Measurements from ENCODE around the gene TEX14. TPM values are rescaled to one million over a fixed set of nuclear protein-coding genes. Genes with fewer than 3 reads are reported as not detected.

The TEX14 gene
- total RNA-seq, 1 donor from 2014 or later = not detected

DNA sequence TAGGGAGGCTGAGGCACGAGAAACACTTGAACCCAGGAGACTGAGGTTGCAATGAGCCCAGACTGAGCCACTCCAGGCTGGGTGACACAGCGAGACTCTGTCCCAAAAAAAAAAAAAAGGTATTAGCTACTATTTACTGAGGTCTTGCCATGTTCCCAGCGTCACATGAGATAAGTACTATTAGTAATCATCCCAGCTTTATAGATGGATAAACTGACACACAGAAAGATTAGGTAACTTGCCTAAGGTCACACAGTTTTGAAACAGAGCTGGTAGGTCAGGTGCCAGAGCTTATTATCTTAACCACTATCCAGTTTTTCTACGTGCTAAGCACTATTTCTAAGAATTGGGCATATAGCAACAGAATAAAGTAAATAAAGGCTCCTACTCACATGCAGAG lies 51.6 kb downstream of the TEX14 start:
- H3K4me3 ChIP-seq = no peak overlapping the region

GRCh38 chr17:58639681-58640080 lies 52.2 kb downstream of the TEX14 start:
- Histone ChIP-seq H3K27me3 (no peaks in the 10 kb centered on the region), H3K36me3 (no peaks in the 10 kb centered on the region), H3K9me3 (no peaks in the 10 kb centered on the region), H3K4me1 (no peaks in the 10 kb centered on the region), H3K4me3 (no peak overlapping the region), H3K27ac (no peak overlapping the region)
- no peak for TF ChIP-seq CTCF (IDR thresholded peaks at IDR 0.05)
- DNase-seq (ENCODE audit: low spot score in 2 of 2) = no peak
- intact Hi-C loops (cut with DNase I) = no loop called here

More for the DNA sequence above, 51.6 kb downstream of the TEX14 start:
- H3K27me3 ChIP-seq = no peaks in the 10 kb centered on the region
- no peaks in the 10 kb centered on the region for H3K36me3 ChIP-seq
- H3K9me3 ChIP-seq = no peaks in the 10 kb centered on the region
- intact Hi-C loops (cut with DNase I) = no loop called here
- no peak for DNase-seq (ENCODE audit: low spot score in 2 of 2)
- H3K4me1 ChIP-seq = no peaks in the 10 kb centered on the region
- H3K27ac ChIP-seq = no peak overlapping the region
- no peak for TF ChIP-seq CTCF (IDR thresholded peaks at IDR 0.05)

GRCh38 chr17:58637011-58637570 lies 54.8 kb downstream of the TEX14 start:
- H3K4me1 ChIP-seq = no peaks in the 10 kb centered on the region
- no peak for TF ChIP-seq CTCF (IDR thresholded peaks at IDR 0.05)
- H3K4me3 ChIP-seq = no peak overlapping the region
- H3K27ac ChIP-seq = no peak overlapping the region
- H3K27me3 ChIP-seq = no peaks in the 10 kb centered on the region
- no peaks in the 10 kb centered on the region for H3K36me3 ChIP-seq
- intact Hi-C loops (cut with DNase I) = no loop called here
- H3K9me3 ChIP-seq = no peaks in the 10 kb centered on the region
- no peak for DNase-seq (ENCODE audit: low spot score in 2 of 2)

GRCh38 chr17:58632324-58633314 lies 59.2 kb downstream of the TEX14 start:
- TF ChIP-seq CTCF (IDR thresholded peaks at IDR 0.05) = no peak
- Histone ChIP-seq H3K36me3 (no peaks in the 10 kb centered on the region), H3K4me1 (no peaks in the 10 kb centered on the region), H3K4me3 (peak overlapping the region; percentile 40 to 57), H3K9me3 (no peaks in the 10 kb centered on the region), H3K27ac (peak overlapping the region; percentile 80 to 85), H3K27me3 (no peaks in the 10 kb centered on the region)
- no peak for DNase-seq (ENCODE audit: low spot score in 2 of 2)
- intact Hi-C loops (cut with DNase I) = loop anchor here (1.0 to 5.0 kb wide), 3 partner anchors 27 to 100 kb away; partner anchors contain the start of genes RAD51C and TEX14

DNA sequence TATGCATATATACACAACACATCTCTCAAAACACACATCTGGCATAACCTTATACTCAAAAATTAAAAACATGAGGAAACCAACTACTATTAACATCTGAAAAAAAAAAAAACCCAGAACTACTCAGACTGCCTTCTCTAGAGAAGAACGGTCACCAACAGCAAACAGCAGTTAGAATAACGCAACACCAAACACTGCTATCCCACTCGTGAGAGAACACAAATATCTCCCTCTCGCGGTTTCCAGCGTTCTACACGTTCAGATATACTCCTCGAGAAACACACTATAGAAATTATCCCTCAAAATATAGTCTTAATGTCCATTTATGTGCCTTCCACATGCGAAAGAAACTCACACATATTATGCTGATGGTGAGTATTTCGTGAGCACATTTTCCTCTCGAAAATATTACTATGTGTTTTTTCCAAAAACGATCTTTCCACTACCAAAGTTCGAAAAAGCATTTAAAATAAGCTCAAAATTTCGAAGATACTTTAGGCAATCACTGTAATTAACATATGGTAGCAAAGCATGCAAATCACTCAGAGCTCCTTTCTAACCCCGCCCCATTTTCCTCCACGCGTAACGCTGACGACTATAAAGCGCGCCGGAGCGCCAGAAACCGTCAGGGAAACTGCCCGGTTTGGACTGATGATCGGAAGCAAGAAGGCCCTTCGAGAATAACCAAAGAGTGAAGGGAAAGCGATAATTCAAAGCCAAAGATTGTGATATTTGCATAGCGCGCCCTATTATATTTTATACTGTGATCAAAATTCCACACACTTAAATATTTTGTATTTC lies 60.1 kb downstream of the TEX14 start:
- DNase-seq (ENCODE audit: low spot score in 2 of 2) = peak; percentile 71 to 97
- no peaks in the 10 kb centered on the region for H3K4me1 ChIP-seq
- H3K27me3 ChIP-seq = no peaks in the 10 kb centered on the region
- H3K27ac ChIP-seq = peak overlapping the region; percentile 80 to 85
- H3K9me3 ChIP-seq = no peaks in the 10 kb centered on the region
- intact Hi-C loops (cut with DNase I) = loop anchor here (1.0 to 5.0 kb wide), 5 partner anchors 28 to 413 kb away; partner anchors contain the start of genes MKS1, RAD51C and TEX14
- peak overlapping the region; percentile 40 to 57 for H3K4me3 ChIP-seq
- H3K36me3 ChIP-seq = no peaks in the 10 kb centered on the region
- TF ChIP-seq CTCF (IDR thresholded peaks at IDR 0.05) = peak; percentile 5 to 27 (median 26)

Data from ascending aorta (tissue), 2 donors.